Upper lobe of right lung (tissue), 1 donor: ENCODE data around the gene TMEM161A. TPM values are rescaled to one million over a fixed set of nuclear protein-coding genes. Genes with fewer than 3 reads are reported as not detected.
A peak's percentile ranks its signal among the peaks of the same experiment; 100 is the strongest.

Experiments used
- ATAC-seq: fragments of 200-7000 bp; cut with Tn5 transposase; one replicate; pipeline ENCODE4 v1.9.1; 2020; ENCODE audit warnings: mild to moderate bottlenecking, moderate library complexity
- DNase-seq: peaks from one replicate; pipeline ENCODE4 v3.0.0-alpha.2; 2020
- H3K27ac ChIP-seq: fragments of 200-600 bp; one replicate; pipeline ENCODE4 v1.8.0; 2022
- H3K27me3 ChIP-seq: fragments of 200-600 bp; one replicate; pipeline ENCODE4 v1.8.0; 2022; ENCODE audit warnings: mild to moderate bottlenecking
- H3K36me3 ChIP-seq: fragments of 200-600 bp; one replicate; pipeline ENCODE4 v1.8.0; 2022
- H3K4me1 ChIP-seq: fragments of 200-600 bp; one replicate; pipeline ENCODE4 v1.8.0; 2022
- H3K4me3 ChIP-seq: fragments of 200-600 bp; one replicate; pipeline ENCODE4 v1.8.0; 2022; ENCODE audit warnings: mild to moderate bottlenecking
- H3K9me3 ChIP-seq: fragments of 200-600 bp; one replicate; pipeline ENCODE4 v1.8.0; 2022
- intact Hi-C: fragments of 100-400 bp; cut with DNase I; formaldehyde crosslinking; loops from one replicate; pipeline ENCODE4 v1.11.0; 2022
- total RNA-seq: library from RNA; stranded (reverse); fragmentation: NEBNext Ultra II Directional; extraction: Animal tissue kit (Norgen Biotek cat#: 25700); gene quantifications from one replicate; pipeline ENCODE4 v1.2.1, GENCODE V29; 2021
- TF ChIP-seq, protein P1 (sequence below): fragments of 200-600 bp; IDR thresholded peaks from one replicate; pipeline ENCODE4 v1.8.0; 2022; ENCODE audit warnings: antibody characterized with exemption
- donor health status: DM: no; HTN: yes; CAD: no; lungs with severe emphysema.

The TMEM161A gene
- total RNA-seq, 1 donor from 2014 or later, result 31.0 TPM

DNA sequence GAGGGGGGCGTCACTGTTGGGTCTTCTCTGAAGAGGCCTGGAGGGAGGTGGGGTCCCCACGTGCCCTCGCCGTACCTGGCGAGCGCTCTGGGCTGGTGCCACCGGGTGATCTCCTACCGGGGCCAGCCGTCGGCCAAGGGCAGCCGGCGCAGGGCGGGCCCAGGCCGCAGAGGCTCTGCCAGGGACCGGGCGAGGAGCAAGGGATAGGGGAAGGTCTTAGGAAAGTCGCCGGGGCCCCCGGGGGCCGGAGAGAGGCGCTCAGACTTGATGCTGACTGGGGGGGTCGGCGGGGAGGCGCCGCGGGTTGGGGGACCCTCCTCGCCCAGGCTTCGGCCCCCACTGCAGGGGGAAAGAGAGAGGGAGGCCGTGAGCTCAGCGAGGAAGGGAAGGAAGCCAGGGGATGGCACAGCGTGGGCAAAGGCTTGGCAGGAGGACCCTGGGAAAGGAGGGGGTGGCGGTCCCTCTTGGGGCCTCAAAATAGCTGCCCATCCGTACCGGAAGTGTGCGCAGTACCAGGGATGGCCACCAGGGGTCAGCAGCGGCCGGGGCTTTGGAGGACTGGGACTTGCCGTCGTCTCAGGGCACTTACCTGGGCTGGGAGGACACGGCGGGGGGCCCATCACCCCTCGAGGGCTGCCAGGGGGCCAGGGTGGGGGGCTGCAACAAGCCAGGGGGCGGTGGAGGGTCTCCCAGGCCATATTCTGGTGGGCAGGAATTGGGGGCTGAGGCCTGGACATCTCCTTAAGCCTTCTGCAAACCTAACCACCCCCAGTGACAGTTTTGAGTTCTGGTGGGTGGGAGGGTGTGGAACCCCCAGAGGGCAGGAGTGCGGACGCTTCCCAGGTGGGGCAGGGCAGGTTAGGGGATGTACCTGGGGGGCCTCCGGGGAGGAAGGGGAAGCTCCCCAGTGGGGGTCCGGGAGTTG, 7.7 kb upstream of the TMEM161A start:
- no peak overlapping the region for H3K4me3 ChIP-seq
- ATAC-seq (peak; percentile 89), DNase-seq (peak; percentile 89)
- no peaks in the 10 kb centered on the region for H3K9me3 ChIP-seq
- H3K4me1 ChIP-seq, result peaks cover 4% of the 10 kb centered on the region
- peaks cover 15% of the 10 kb centered on the region for H3K36me3 ChIP-seq
- H3K27ac ChIP-seq, result no peak overlapping the region
- intact Hi-C loops, result no loop called here
- no peaks in the 10 kb centered on the region for H3K27me3 ChIP-seq
- TF ChIP-seq, protein P1, sequence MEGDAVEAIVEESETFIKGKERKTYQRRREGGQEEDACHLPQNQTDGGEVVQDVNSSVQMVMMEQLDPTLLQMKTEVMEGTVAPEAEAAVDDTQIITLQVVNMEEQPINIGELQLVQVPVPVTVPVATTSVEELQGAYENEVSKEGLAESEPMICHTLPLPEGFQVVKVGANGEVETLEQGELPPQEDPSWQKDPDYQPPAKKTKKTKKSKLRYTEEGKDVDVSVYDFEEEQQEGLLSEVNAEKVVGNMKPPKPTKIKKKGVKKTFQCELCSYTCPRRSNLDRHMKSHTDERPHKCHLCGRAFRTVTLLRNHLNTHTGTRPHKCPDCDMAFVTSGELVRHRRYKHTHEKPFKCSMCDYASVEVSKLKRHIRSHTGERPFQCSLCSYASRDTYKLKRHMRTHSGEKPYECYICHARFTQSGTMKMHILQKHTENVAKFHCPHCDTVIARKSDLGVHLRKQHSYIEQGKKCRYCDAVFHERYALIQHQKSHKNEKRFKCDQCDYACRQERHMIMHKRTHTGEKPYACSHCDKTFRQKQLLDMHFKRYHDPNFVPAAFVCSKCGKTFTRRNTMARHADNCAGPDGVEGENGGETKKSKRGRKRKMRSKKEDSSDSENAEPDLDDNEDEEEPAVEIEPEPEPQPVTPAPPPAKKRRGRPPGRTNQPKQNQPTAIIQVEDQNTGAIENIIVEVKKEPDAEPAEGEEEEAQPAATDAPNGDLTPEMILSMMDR, result peak; percentile 90

DNA sequence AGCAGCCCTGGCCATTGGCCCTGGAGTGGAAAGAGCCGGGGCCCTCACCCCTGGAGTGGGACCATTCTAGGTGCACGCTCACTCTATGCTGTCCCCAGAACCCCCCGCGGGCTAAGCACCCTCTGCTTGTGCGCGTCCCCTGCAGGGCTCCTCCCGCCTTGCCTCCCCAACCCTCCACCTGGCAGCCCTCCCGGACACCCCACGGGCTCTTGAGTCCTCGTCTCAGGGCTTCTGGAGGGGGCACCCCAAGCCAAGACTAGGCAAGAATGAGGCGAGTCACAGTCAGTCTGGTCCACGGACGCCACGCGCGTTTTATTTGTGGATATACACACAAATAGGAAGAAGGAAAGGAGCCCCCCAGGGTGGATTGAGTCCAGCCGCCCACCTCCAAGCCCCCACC, 7.0 kb upstream of the TMEM161A start:
- H3K27ac ChIP-seq, result no peak overlapping the region
- no peaks in the 10 kb centered on the region for H3K9me3 ChIP-seq
- no peak for DNase-seq
- H3K4me1 ChIP-seq, result peaks cover 4% of the 10 kb centered on the region
- H3K4me3 ChIP-seq, result no peak overlapping the region
- intact Hi-C loops, result no loop called here
- TF ChIP-seq, protein P1, result no peak
- peak; percentile 2 for ATAC-seq
- no peaks in the 10 kb centered on the region for H3K27me3 ChIP-seq
- H3K36me3 ChIP-seq, result peaks cover 15% of the 10 kb centered on the region

DNA sequence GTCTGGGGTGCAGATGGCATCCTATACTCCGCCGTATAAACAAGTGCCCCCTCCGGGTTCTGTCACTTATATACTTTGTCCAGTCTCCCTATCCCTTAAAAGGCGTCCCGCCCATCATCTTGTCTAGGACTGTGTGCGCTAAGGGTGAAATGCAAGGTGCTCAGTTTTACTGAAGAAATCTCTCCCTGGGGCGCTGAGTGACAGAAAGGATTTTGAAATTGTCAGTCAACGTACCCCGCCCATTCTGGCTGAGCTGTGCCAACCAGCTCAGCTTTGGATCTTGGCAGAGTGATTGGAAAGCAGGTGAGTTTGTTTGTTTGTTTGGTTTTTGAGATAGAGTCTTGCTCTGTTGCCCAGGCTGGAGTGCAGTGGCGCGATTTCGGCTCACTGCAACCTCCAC, 4.1 kb upstream of the TMEM161A start:
- Histone ChIP-seq H3K4me3 (no peak overlapping the region), H3K27me3 (no peaks in the 10 kb centered on the region), H3K36me3 (no peaks in the 10 kb centered on the region), H3K9me3 (no peaks in the 10 kb centered on the region), H3K27ac (no peak overlapping the region), H3K4me1 (peaks cover 14% of the 10 kb centered on the region)
- TF ChIP-seq, protein P1, result no peak
- no peak for DNase-seq
- intact Hi-C loops, result no loop called here
- no peak for ATAC-seq

- Histone ChIP-seq H3K36me3 (no peaks in the 10 kb centered on the region), H3K9me3 (no peaks in the 10 kb centered on the region), H3K4me1 (peaks cover 12% of the 10 kb centered on the region), H3K4me3 (no peak overlapping the region), H3K27ac (no peak overlapping the region), H3K27me3 (no peaks in the 10 kb centered on the region)
- intact Hi-C loops, result no loop called here
- no peak for DNase-seq
- TF ChIP-seq, protein P1, result no peak
- ATAC-seq, result no peak
Observed at GRCh38 chr19:19140476-19140875, 2.2 kb upstream of the TMEM161A start.

DNA sequence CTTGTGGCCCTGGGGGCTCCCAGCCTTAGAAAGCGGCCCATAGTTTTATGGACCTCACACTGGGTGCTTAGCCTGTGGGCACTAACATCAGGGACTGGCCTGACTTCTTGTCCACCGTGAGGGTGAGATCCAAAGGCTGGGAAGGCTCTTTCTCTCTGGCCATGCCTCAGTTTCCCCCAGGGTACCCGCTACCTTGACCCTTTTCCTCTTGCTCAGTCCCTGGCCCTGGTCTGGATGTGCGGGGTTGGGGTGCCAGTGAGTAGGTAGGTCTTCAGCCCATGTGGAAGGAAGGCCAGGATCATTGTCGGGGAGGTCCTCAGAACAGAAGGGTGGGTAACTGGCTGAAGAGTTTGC, 1.6 kb upstream of the TMEM161A start:
- DNase-seq (no peak), ATAC-seq (no peak)
- H3K27ac ChIP-seq, result no peak overlapping the region
- no peaks in the 10 kb centered on the region for H3K27me3 ChIP-seq
- H3K36me3 ChIP-seq, result no peaks in the 10 kb centered on the region
- H3K9me3 ChIP-seq, result no peaks in the 10 kb centered on the region
- intact Hi-C loops, result no loop called here
- TF ChIP-seq, protein P1, result no peak
- no peak overlapping the region for H3K4me3 ChIP-seq
- peaks cover 12% of the 10 kb centered on the region for H3K4me1 ChIP-seq
